Kidney (tissue), 14 donors: ENCODE data around the gene SYAP1. TPM values are rescaled to one million over a fixed set of nuclear protein-coding genes. Genes with fewer than 3 reads are reported as not detected.

ENCODE experiments used
- DNase-seq, 5 donors: peaks; one replicate each; pipeline ENCODE4 v3.0.0-alpha.2; 2013 to 2020
- FAIRE-seq: peaks from 2 replicates; lab custom pipeline; 2012; peaks lifted over from hg19 to GRCh38; lab: Jason Lieb, UNC
- H3K27ac ChIP-seq, 2 donors: one replicate each; pipeline ENCODE4 v1.7.0; 2013; ENCODE audit warnings: low read depth in 2 of 2, low read length in 2 of 2, inconsistent platforms in 1 of 2
- H3K27me3 ChIP-seq: one replicate; pipeline ENCODE4 v1.7.1; 2013; ENCODE audit warnings: low read length, inconsistent platforms; ENCODE audit not compliant: control insufficient read depth, insufficient read depth
- H3K36me3 ChIP-seq, 3 donors: one replicate each; pipeline versions ENCODE4 v1.7.0 to v1.7.1; 2013; ENCODE audit warnings: low read length in 3 of 3, control low read depth in 1 of 3, inconsistent platforms in 1 of 3; ENCODE audit not compliant: insufficient read depth in 3 of 3, control insufficient read depth in 2 of 3
- H3K4me1 ChIP-seq, 3 donors: one replicate each; pipeline versions ENCODE4 v1.7.0 to v1.7.1; 2013; ENCODE audit warnings: low read length in 3 of 3, inconsistent platforms in 1 of 3, low read depth in 1 of 3; ENCODE audit not compliant: control insufficient read depth in 2 of 3, insufficient read depth in 2 of 3
- H3K4me3 ChIP-seq, 3 donors: one replicate each; pipeline versions ENCODE4 v1.7.0 to v1.8.1; 2013; ENCODE audit warnings: low read length in 3 of 3, control low read depth in 1 of 3, inconsistent platforms in 1 of 3
- H3K9ac ChIP-seq, 3 donors: one replicate each; pipeline versions ENCODE4 v1.7.0 to v1.7.1; 2013; ENCODE audit warnings: low read length in 3 of 3, control low read depth in 1 of 3, inconsistent platforms in 1 of 3
- H3K9me3 ChIP-seq, 3 donors: one replicate each; pipeline versions ENCODE4 v1.7.0 to v1.7.1; 2013; ENCODE audit warnings: low read length in 3 of 3, control low read depth in 1 of 3, inconsistent platforms in 1 of 3; ENCODE audit not compliant: control insufficient read depth in 2 of 3, insufficient read depth in 1 of 3
- intact Hi-C: fragments of 100-400 bp; cut with DNase I; formaldehyde crosslinking; loops from one replicate; pipeline ENCODE4 v1.11.1; 2022
- polyA plus RNA-seq: library from polyadenylated mRNA; stranded (reverse); fragments of 350-450 nt; fragmentation: Illumina TruSeq; extraction: RNeasy Lipid Tissue Mini Kit (QIAGEN cat#74804); gene quantifications from one replicate; pipeline ENCODE4 v1.2.3, GENCODE V29; 2014; ENCODE audit warnings: low read depth, low replicate concordance; ENCODE audit not compliant: insufficient read depth
- total RNA-seq: library from RNA; stranded (reverse); fragmentation: NEBNext Ultra II Directional; extraction: Animal tissue kit (Norgen Biotek cat#: 25700); gene quantifications from one replicate; pipeline ENCODE4 v1.2.1, GENCODE V29; 2021
- TF ChIP-seq, protein P1 (sequence below): IDR thresholded peaks from 3 replicates; pipeline ENCODE4 v1.5.1; 2012; ENCODE audit warnings: mild to moderate bottlenecking, moderate library complexity, borderline replicate concordance; ENCODE audit not compliant: insufficient read depth; ENCODE audit errors: extremely low read depth
- donor health status: control.
- donor health status: control.
- donor health status: control.
- donor health status: control.
- donor health status: control.
- donor health status: DM: yes; HTN: yes; CAD: no.
- donor health status: Normal renal cell carcinoma (clear cell type).

SYAP1 gene
- total and polyA plus RNA-seq, 2 donors from 2014 or later, result 16.6 to 40.3 TPM

DNA sequence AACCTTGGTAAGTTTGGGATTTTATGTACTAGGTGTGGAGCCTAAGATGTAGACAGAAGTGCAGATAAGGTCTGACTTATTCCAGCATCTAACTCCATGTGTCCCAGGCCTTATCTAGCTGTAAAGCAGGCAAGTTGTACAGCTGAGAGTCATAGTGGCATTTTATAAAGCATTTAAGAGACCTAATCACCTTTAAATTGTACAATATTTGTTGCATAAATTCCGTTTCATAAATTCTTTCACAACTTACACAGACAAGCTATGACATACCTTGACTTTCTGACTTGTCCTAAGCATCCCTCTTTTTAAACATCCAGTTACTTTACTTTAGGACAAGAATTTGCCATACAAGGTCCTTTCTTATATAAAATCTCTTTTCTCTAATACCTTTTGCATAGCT, 11.0 kb downstream of the SYAP1 start:
- Histone ChIP-seq H3K36me3 (no peaks in the 10 kb centered on the region), H3K4me3 (no peak overlapping the region), H3K9me3 (no peaks in the 10 kb centered on the region), H3K4me1 (no peaks in the 10 kb centered on the region), H3K27ac (no peak overlapping the region), H3K9ac (no peak overlapping the region), H3K27me3 (no peaks in the 10 kb centered on the region)
- intact Hi-C loops, result no loop called here
- FAIRE-seq (no peak), DNase-seq (no peak)
- TF ChIP-seq, protein P1, sequence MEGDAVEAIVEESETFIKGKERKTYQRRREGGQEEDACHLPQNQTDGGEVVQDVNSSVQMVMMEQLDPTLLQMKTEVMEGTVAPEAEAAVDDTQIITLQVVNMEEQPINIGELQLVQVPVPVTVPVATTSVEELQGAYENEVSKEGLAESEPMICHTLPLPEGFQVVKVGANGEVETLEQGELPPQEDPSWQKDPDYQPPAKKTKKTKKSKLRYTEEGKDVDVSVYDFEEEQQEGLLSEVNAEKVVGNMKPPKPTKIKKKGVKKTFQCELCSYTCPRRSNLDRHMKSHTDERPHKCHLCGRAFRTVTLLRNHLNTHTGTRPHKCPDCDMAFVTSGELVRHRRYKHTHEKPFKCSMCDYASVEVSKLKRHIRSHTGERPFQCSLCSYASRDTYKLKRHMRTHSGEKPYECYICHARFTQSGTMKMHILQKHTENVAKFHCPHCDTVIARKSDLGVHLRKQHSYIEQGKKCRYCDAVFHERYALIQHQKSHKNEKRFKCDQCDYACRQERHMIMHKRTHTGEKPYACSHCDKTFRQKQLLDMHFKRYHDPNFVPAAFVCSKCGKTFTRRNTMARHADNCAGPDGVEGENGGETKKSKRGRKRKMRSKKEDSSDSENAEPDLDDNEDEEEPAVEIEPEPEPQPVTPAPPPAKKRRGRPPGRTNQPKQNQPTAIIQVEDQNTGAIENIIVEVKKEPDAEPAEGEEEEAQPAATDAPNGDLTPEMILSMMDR, result no peak

GRCh38 chrX:16733013-16733412, 13.6 kb downstream of the SYAP1 start:
- Histone ChIP-seq H3K4me3 (no peak overlapping the region), H3K9me3 (no peaks in the 10 kb centered on the region), H3K27ac (no peak overlapping the region), H3K4me1 (no peaks in the 10 kb centered on the region), H3K27me3 (no peaks in the 10 kb centered on the region), H3K36me3 (peaks cover 3 to 5% (median 3%) of the 10 kb centered on the region in 3 donors), H3K9ac (no peak overlapping the region)
- TF ChIP-seq, protein P1, result no peak
- no peak for FAIRE-seq
- DNase-seq, result no peak
- intact Hi-C loops, result no loop called here

- intact Hi-C loops, result no loop called here
- Histone ChIP-seq H3K27me3 (no peaks in the 10 kb centered on the region), H3K36me3 (peaks cover 3 to 5% (median 3%) of the 10 kb centered on the region in 3 donors), H3K27ac (no peak overlapping the region), H3K9me3 (no peaks in the 10 kb centered on the region), H3K4me3 (no peak overlapping the region), H3K9ac (no peak overlapping the region), H3K4me1 (no peaks in the 10 kb centered on the region)
- DNase-seq, result no peak
- TF ChIP-seq, protein P1, result no peak
- no peak for FAIRE-seq
These were observed 17.6 kb downstream of the SYAP1 start for GRCh38 chrX:16737024-16737423.

GRCh38 chrX:16739574-16739973, 20.2 kb downstream of the SYAP1 start:
- Histone ChIP-seq H3K27me3 (no peaks in the 10 kb centered on the region), H3K4me1 (no peaks in the 10 kb centered on the region), H3K9ac (no peak overlapping the region), H3K27ac (no peak overlapping the region), H3K9me3 (no peaks in the 10 kb centered on the region), H3K4me3 (no peak overlapping the region), H3K36me3 (peaks cover 5 to 7% (median 7%) of the 10 kb centered on the region in 3 donors)
- FAIRE-seq (no peak), DNase-seq (no peak)
- TF ChIP-seq, protein P1, result no peak
- intact Hi-C loops, result no loop called here
